ENCODE data around the gene KCNH2. TPM values are rescaled to one million over a fixed set of nuclear protein-coding genes. Genes with fewer than 3 reads are reported as not detected.

Gene KCNH2
- polyA plus RNA-seq, 3 donors, result not detected

DNA sequence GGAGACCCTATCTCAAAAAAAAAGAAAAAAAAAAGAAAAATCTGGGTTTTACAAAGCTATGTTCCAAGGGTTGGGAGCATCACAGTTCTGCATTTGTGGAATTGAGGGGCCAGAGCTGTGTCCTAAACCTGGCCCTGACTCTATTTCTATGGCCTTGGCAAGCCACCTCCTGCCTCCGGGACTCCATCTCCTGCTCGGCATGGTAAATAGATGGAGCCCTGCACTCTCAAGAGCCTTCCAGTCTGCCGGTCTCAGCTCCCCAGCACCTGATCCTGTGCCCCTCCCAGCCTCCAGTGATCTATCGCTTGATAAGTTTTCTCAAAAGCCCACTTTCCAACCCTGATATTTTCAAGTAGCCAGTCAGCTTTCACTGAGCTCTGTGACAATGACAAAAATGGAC, 43.0 kb downstream of the KCNH2 start:
- Histone ChIP-seq H3K36me3 (replicated peaks in 1 of 2; ENCODE audit: control insufficient read depth in 1 of 2, insufficient read depth in 2 of 2, low read length in 2 of 2) (no peaks in the 10 kb centered on the region), H3K9me3 (replicated peaks in 1 of 2; ENCODE audit: control insufficient read depth in 1 of 2, insufficient read depth in 1 of 2, low read length in 2 of 2) (no peaks in the 10 kb centered on the region), H2AFZ (ENCODE audit: insufficient read depth, low read depth, low read length, poor library complexity, severe bottlenecking) (no peak overlapping the region), H3K9ac (ENCODE audit: insufficient read depth, low read length, poor library complexity, severe bottlenecking) (no peak overlapping the region), H3K27me3 (ENCODE audit: control insufficient read depth in 2 of 2, insufficient read depth in 2 of 2, low read length in 2 of 2) (peaks cover 2 to 4% of the 10 kb centered on the region in 2 donors), H3K4me3 (replicated peaks in 1 of 3; ENCODE audit: low read depth in 2 of 3, low read length in 3 of 3) (no peak overlapping the region), H3K27ac (ENCODE audit: low read depth in 1 of 2, low read length in 2 of 2) (no peak overlapping the region), H4K20me1 (ENCODE audit: insufficient read depth, low read length) (no peaks in the 10 kb centered on the region), H3K79me2 (ENCODE audit: insufficient read depth, low read length) (no peaks in the 10 kb centered on the region), H3K4me1 (ENCODE audit: control insufficient read depth in 1 of 2, insufficient read depth in 2 of 2, low read length in 2 of 2) (no peaks in the 10 kb centered on the region), H3K4me2 (replicated peaks; ENCODE audit: extremely low read depth, low read length, poor library complexity, severe bottlenecking) (no peak overlapping the region)
- no peak overlapping the region for H3K4me3 Mint-ChIP-seq
- H3K27me3 Mint-ChIP-seq (ENCODE audit: low read depth in 3 of 3), result peaks cover 23 to 39% (median 25%) of the 10 kb centered on the region in 3 donors
- H3K4me1 Mint-ChIP-seq, result peaks cover 9% of the 10 kb centered on the region
- WGBS (ENCODE audit: insufficient coverage), result 94% methylated on average over 4 of the region's 4 CpGs
- intact Hi-C loops (cut with micrococcal nuclease), result no loop called here
- no peak overlapping the region for H3K27ac Mint-ChIP-seq
- no peaks in the 10 kb centered on the region for H3K9me3 Mint-ChIP-seq
- DNase-seq, result no peak
- TF ChIP-seq, protein P1, sequence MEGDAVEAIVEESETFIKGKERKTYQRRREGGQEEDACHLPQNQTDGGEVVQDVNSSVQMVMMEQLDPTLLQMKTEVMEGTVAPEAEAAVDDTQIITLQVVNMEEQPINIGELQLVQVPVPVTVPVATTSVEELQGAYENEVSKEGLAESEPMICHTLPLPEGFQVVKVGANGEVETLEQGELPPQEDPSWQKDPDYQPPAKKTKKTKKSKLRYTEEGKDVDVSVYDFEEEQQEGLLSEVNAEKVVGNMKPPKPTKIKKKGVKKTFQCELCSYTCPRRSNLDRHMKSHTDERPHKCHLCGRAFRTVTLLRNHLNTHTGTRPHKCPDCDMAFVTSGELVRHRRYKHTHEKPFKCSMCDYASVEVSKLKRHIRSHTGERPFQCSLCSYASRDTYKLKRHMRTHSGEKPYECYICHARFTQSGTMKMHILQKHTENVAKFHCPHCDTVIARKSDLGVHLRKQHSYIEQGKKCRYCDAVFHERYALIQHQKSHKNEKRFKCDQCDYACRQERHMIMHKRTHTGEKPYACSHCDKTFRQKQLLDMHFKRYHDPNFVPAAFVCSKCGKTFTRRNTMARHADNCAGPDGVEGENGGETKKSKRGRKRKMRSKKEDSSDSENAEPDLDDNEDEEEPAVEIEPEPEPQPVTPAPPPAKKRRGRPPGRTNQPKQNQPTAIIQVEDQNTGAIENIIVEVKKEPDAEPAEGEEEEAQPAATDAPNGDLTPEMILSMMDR (IDR thresholded peaks at IDR 0.05), result no peak
- H3K36me3 Mint-ChIP-seq, result no peaks in the 10 kb centered on the region

DNA sequence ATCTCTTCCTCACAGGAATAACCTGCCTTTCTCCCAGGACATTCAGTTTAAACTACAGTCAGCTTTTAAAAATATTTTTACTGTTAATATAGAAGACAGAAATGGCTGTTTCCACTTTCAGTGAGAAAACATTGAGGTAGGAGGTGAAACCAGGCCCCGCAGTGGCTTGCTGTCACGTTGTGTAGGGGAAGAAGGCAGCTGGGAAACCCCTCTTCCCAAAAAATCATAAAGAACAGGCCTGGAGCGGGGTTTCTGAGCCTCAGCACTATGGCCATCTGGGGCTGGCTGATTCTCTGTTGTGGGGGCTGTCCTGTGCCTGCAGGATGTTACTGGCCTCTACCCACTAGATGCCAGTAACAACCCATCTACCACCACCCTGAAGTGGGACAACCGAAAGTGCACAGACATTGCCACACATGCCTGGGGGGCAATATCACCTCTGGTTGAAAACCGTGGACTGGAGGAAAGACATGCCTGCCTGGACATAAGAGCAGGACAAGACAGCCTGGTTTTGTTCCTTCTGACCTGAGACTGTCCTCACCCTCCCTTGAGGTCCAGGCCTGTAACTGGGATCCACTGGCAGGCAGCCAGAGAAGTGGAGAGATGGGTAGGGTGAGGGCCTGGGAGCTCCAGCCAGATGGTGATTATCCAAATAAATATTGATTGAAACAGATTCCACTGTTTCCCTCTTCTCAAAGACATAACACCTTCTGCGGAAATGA, 43.9 kb downstream of the KCNH2 start:
- H3K9me3 Mint-ChIP-seq, result no peaks in the 10 kb centered on the region
- H3K4me1 Mint-ChIP-seq, result peaks cover 9% of the 10 kb centered on the region
- no peak overlapping the region for H3K27ac Mint-ChIP-seq
- H3K27me3 Mint-ChIP-seq (ENCODE audit: low read depth in 3 of 3), result peaks cover 22 to 35% (median 23%) of the 10 kb centered on the region in 3 donors
- Histone ChIP-seq H2AFZ (ENCODE audit: insufficient read depth, low read depth, low read length, poor library complexity, severe bottlenecking) (no peak overlapping the region), H3K9me3 (replicated peaks in 1 of 2; ENCODE audit: control insufficient read depth in 1 of 2, insufficient read depth in 1 of 2, low read length in 2 of 2) (no peaks in the 10 kb centered on the region), H3K4me3 (replicated peaks in 1 of 3; ENCODE audit: low read depth in 2 of 3, low read length in 3 of 3) (no peak overlapping the region), H3K36me3 (replicated peaks in 1 of 2; ENCODE audit: control insufficient read depth in 1 of 2, insufficient read depth in 2 of 2, low read length in 2 of 2) (no peaks in the 10 kb centered on the region), H3K27me3 (ENCODE audit: control insufficient read depth in 2 of 2, insufficient read depth in 2 of 2, low read length in 2 of 2) (peaks cover 2 to 4% of the 10 kb centered on the region in 2 donors), H3K4me1 (ENCODE audit: control insufficient read depth in 1 of 2, insufficient read depth in 2 of 2, low read length in 2 of 2) (no peaks in the 10 kb centered on the region), H3K27ac (ENCODE audit: low read depth in 1 of 2, low read length in 2 of 2) (no peak overlapping the region), H3K79me2 (ENCODE audit: insufficient read depth, low read length) (no peaks in the 10 kb centered on the region), H3K9ac (ENCODE audit: insufficient read depth, low read length, poor library complexity, severe bottlenecking) (no peak overlapping the region), H3K4me2 (replicated peaks; ENCODE audit: extremely low read depth, low read length, poor library complexity, severe bottlenecking) (no peak overlapping the region), H4K20me1 (ENCODE audit: insufficient read depth, low read length) (no peaks in the 10 kb centered on the region)
- intact Hi-C loops (cut with micrococcal nuclease), result no loop called here
- TF ChIP-seq, protein P1 (IDR thresholded peaks at IDR 0.05), result no peak
- no peak for DNase-seq
- no peaks in the 10 kb centered on the region for H3K36me3 Mint-ChIP-seq
- no peak overlapping the region for H3K4me3 Mint-ChIP-seq
- WGBS (ENCODE audit: insufficient coverage), result 94% methylated on average over 2 of the region's 6 CpGs
